Activated T-cell treated with anti-CD3 and anti-CD28 coated beads for 48 hours (primary cell): Measurements from ENCODE around the gene DIP2C.
"Not testable (repeated sequence)": the region's sequence is repeated elsewhere in the genome, so short reads cannot be mapped to it uniquely, and the experiment has no call there.

Experiments
- DNase-seq: peaks from one replicate; pipeline ENCODE4 v3.0.0-alpha.2; 2020; ENCODE audit warnings: low read depth

DIP2C gene

GRCh38 chr10:411603-412002 lies 277.9 kb downstream of the DIP2C start:
- DNase-seq: no peak

DNA sequence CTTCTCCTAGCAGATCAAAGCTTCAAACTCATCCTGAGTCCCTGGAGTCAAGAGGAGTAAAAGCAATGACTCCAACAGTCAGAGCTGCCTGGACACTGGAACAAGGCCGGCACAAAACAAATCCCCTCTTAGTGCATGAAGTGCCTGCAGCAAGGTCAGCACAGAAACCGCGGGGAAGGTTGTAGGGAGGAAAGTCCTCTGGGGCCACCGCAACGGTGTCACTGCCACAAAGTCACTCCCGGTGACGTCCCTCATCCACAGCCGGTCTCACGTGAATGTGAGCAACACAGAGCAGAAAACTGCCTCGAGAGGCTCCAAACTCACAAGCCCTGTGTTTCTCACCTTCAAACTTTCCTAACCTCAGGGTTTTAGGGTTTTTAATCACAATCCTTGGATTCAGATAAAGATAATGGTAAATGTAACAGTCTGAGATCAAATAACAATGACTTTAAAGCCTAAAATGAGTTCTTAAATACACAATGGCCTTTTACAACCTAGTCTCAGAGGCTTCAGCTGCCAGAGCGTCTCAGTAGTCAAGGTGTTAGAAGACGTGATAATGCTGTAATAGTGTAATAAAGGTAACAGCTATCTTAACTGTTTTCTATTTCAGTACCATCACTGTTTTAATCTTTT lies 279.9 kb downstream of the DIP2C start:
- no peak for DNase-seq

- DNase-seq: no peak
Measured at GRCh38 chr10:408236-408635, 281.2 kb downstream of the DIP2C start.

- no peak for DNase-seq
Measured at GRCh38 chr10:406976-407375, 282.5 kb downstream of the DIP2C start.

GRCh38 chr10:405648-406047 lies 283.8 kb downstream of the DIP2C start:
- DNase-seq: no peak

GRCh38 chr10:404991-405390 lies 284.5 kb downstream of the DIP2C start:
- DNase-seq: no peak

GRCh38 chr10:404346-404745 lies 285.1 kb downstream of the DIP2C start:
- no peak for DNase-seq

DNA sequence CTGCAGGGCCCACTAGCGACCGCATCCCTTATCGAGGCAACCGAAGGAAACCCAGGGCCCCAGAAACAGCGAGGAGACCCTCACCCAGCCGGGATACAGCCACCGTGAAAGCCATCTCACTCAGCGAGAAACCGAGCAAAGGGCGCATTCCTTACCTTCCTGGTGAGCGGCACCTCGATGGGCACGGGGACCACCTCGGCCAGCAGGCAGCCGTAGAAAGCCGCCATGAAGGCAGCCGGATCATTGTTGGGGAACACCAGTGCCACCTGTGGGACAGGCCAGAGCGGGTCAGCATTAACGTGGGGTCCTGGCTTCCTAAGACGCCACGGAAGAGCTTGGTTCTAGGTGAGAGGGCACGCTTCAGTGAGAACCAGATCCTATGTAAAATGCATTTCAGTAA lies 290.5 kb downstream of the DIP2C start:
- DNase-seq: no peak

DNA sequence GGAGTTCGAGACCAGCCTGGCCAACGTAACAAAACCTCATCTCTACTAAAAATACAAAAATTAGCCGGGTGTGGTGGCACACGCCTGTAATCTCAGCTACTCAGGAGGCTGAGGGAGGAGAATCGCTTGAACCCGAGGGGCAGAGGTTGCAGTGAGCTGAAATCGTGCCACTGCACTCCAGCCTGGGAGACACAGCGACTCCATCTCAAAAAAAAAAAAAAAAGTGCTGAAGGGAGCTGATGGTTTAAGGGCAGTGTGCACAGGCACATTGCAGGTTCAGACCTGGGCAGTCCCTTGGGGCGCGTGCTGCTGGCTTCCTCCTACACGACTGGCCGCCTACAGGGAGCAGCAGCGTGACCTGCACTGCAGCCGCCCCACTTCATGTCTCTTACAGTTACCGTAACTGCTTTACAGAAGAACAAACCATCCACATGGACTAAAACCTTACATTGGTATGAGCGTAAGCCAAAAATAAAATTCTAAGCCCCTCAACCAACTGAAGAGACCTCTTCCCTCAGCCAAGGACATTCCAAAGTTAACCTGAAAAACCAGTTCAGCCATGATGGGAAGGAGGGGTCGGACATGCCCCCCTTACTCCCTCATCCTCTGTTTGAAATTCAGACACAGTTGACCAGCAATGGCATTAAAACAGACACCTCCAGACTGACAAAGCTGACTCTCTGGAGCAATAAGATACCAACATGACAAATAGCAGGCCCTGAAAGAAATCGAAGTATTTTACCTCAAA lies 292.0 kb downstream of the DIP2C start:
- DNase-seq: no peak

- no peak for DNase-seq
Measured at GRCh38 chr10:396535-397220, 292.8 kb downstream of the DIP2C start.

DNA sequence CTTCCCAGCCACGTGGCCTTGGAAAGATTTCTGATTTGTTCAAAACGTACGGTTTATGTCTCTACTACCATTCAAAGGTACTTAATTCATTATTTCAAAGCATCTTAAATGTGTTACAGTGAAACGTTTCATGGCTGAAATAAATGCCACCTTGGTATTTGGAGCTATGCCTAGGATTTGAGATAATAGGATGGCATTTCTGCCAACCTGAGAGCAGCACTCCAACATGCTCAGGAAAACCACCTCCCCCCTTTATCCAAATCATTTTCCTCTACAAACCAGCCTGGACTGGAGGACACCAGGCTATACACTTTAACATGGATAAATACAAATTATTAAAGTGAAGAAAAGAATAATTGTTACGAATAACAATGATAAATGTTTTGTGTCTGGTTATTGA lies 293.4 kb downstream of the DIP2C start:
- no peak for DNase-seq

DNA sequence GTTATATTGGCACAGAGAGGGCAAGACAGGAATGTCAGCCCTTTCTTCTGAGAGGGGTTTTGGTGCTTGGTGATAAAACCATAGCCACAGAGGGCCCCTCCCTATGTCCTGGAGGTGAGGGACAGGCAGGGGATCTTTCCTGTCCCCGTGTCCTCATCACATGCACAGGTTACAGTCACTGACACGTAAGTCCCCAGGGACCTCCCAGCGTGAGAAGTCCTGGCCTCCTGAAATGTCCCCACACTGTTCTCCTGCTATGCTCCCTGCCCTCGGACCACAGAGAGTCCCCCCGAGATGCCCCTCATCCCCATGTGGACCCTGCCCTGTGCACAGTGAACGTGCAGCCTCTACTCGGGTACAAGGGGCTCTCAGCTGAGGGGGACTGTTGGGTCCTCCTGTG lies 293.8 kb downstream of the DIP2C start:
- DNase-seq: no peak

GRCh38 chr10:394439-395101 lies 294.9 kb downstream of the DIP2C start:
- DNase-seq: not testable (repeated sequence)

GRCh38 chr10:393787-394438 lies 295.6 kb downstream of the DIP2C start:
- no peak for DNase-seq

GRCh38 chr10:393106-393745 lies 296.2 kb downstream of the DIP2C start:
- no peak for DNase-seq

DNA sequence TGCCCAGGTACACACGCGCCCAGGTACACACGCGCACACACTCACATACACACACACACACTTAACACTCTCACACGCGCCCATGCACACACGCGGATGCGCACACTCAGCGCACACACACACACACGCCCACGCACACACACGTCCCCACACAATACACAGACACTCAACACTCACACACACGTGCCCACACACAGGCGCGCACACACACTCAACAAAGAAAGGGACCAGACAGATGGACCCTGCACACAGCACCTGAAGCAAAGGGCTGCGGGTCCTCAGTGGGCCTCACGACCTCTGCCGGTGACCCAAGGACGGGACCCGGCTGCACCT lies 296.8 kb downstream of the DIP2C start:
- no peak for DNase-seq

GRCh38 chr10:391847-392704 lies 297.4 kb downstream of the DIP2C start:
- DNase-seq: no peak

DNA sequence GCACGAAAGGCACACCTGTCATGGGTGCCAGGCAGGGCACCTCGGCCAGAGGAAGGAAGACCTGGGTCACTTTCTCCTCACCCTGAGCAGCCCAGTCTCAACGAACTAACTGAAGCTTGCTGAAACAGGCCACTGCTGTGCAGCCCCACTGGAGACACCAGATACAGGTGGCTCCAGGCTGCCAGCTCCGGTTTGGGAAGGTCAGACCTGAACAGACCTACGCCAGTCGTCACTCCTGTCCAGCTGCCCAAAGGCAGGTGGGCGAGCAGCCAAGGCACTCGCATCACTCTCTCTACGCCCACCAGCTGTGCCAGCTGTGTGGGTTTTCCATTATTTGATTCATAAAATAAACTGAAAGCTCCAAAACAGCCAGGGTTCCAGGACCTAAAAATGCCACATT lies 298.2 kb downstream of the DIP2C start:
- DNase-seq: no peak

DNA sequence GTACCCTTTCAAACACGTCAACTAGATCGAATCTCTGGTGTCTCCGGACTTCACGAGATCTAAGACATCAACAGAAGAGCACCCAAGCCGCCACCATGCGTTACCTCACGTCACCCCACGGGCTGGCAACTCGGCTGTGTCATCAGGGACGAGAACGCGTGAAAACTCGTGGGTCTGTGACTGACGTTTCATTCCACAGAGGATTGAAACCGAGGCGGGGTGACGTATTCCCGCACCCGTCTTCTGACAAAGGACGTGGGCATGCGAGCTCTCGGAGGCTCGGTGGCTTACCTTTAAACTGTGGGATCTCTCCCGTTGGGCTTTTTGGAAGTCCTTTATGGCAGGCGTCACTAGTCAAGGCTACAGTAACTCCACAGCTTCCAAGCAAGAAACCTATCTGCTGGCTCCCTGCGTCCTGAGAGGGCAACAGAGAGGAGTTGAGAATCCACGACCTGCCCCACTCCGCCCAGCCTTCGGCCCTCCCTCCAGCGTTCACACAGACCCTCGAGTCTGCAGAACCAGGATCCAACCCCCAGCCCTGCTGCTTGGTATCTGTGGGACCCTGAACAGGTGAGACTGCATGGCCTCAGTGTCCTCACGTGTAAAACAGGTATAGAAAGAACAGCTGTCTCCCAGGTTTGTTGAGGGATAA lies 298.9 kb downstream of the DIP2C start:
- no peak for DNase-seq

GRCh38 chr10:389836-390448 lies 299.5 kb downstream of the DIP2C start:
- no peak for DNase-seq
